T-helper 17 cell (primary cell): ENCODE results near the gene PSMG4. TPM values are rescaled to one million over a fixed set of nuclear protein-coding genes. Genes with fewer than 3 reads are reported as not detected.

Experiments
- ATAC-seq: fragments of 150-1000 bp; cut with Tn5 transposase; 2 replicates; pipeline ENCODE4 v1.10.0; 2021; ENCODE audit warnings: mild to moderate bottlenecking, moderate library complexity
- DNase-seq, 3 donors: peaks; one replicate each; pipeline versions ENCODE4 v3.0.0 to v3.0.0-alpha.2; 2020 to 2021
- H3K9me3 ChIP-seq: one replicate; pipeline ENCODE4 v1.7.0; 2013; ENCODE audit warnings: low read length, mild to moderate bottlenecking; ENCODE audit not compliant: control insufficient read depth, poor library complexity, severe bottlenecking
- H3K27ac Mint-ChIP-seq: one replicate; pipeline ENCODE4 v1.8.0; 2022; ENCODE audit warnings: mild to moderate bottlenecking, moderate library complexity, mixed read lengths
- H3K27me3 Mint-ChIP-seq: one replicate; pipeline ENCODE4 v1.8.0; 2022; ENCODE audit warnings: mixed read lengths
- H3K36me3 Mint-ChIP-seq: one replicate; pipeline ENCODE4 v1.8.0; 2022; ENCODE audit warnings: low read depth, mixed read lengths
- H3K4me1 Mint-ChIP-seq: one replicate; pipeline ENCODE4 v1.8.0; 2022; ENCODE audit warnings: mild to moderate bottlenecking, mixed read lengths
- H3K4me3 Mint-ChIP-seq: one replicate; pipeline ENCODE4 v1.8.0; 2022; ENCODE audit warnings: mild to moderate bottlenecking, moderate library complexity, mixed read lengths
- total RNA-seq, 4 donors: library from RNA in 2 of 4; stranded (reverse) in 2 of 4; gene quantifications; one replicate each; pipeline ENCODE4 v1.2.3 and lab custom pipeline; 2022 to 2026

The PSMG4 gene
- total RNA-seq, 2 donors from 2014 or later = 11.9 to 15.6 TPM

DNA sequence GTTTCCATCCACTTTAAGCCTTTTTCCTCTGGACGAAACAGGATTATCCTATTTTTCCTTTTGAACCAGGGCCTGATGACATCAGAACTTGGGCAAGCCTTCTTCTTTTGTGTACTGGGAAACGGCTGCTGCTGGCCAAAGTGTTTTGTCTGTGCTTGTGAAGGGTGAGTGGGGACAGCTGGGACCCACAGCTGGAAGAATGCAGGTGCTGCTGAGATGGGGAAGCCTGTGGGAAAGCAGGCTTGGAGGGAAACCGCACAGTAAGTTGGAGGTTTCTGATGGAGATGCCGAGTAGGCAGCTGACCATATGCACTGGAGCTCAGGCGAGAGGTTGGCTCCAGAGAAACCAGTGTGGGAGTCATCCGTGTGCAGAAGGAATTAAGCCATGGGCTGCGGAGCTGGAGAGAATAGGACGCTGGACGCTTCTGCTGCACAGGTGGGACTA is 8.5 kb upstream of the PSMG4 start:
- peaks cover 46% of the 10 kb centered on the region for H3K27me3 Mint-ChIP-seq
- H3K9me3 ChIP-seq = no peaks in the 10 kb centered on the region
- DNase-seq (no peak), ATAC-seq (no peak)
- H3K27ac Mint-ChIP-seq = no peak overlapping the region
- peaks cover 15% of the 10 kb centered on the region for H3K4me1 Mint-ChIP-seq
- no peak overlapping the region for H3K4me3 Mint-ChIP-seq
- H3K36me3 Mint-ChIP-seq = peaks cover 10% of the 10 kb centered on the region

DNA sequence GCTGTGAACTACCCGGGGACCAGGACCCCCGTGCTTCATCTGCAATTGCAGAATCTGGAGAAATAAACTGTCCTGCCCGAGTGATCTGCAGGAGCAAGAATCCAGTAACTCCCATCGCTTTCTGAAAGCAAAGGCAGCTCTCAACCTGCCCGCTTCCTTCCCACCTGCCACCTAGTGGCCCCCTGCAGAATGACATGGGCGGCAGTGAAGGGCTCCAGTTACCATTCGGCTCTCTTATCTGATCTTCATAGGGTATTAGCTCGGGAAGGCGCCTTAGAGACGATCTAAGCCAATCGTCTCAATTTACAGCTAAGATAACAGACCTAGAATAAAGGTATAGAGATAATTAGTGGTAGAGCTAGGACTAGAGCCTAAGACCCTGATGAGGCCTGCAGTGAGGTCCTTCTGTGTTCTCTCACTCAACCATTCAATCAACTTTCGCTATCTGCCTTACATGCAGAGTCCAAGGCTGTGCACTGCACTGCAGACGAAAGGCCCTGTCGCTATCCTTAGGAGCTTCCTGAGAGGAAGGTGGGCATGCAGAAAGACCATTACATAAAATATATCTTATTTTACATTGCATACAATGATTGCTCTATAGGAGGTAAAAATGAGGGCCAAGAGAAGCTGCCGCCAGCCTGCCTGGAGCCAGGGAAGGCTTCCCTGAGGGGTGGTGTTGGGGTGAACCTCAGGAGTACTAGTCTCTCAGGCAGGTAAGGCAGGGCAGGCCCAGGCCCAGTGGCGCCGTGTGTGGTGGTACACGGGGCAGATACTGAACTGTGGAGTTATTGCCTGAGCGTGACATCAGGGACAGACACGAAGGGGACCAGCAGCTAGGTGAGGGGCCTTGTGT is 7.1 kb upstream of the PSMG4 start:
- peak; percentile 96 for ATAC-seq
- Mint-ChIP-seq H3K27ac (peak overlapping the region; percentile 21), H3K4me1 (peaks cover 15% of the 10 kb centered on the region)

DNA sequence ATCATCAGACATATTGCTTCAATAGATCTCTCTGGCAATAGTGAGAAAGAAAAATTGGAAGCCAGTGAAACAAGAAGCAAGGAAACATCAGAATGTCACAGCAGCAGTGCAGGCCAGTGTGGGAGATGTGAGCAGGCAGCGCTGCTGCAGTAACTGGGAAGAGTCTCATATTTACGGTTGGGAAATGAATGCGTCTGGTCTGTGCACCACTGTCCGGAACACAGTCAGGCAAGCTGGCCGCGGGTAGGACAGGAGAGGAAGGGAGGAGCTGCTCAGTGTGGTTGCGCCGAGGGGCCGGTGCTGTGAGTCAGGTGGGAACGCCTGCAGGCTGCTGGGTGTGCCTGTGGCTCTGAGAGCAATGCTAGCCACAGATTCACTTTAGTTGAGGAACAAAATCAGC is 6.4 kb upstream of the PSMG4 start:
- ATAC-seq (no peak), DNase-seq (no peak)
- H3K27me3 Mint-ChIP-seq = peaks cover 36% of the 10 kb centered on the region
- peaks cover 15% of the 10 kb centered on the region for H3K4me1 Mint-ChIP-seq
- peak overlapping the region; percentile 19 for H3K4me3 Mint-ChIP-seq
- no peaks in the 10 kb centered on the region for H3K9me3 ChIP-seq
- peak overlapping the region; percentile 21 for H3K27ac Mint-ChIP-seq
- peaks cover 8% of the 10 kb centered on the region for H3K36me3 Mint-ChIP-seq

More for the DNA sequence above, 7.1 kb upstream of the PSMG4 start:
- Mint-ChIP-seq H3K27me3 (peaks cover 43% of the 10 kb centered on the region), H3K36me3 (peaks cover 8% of the 10 kb centered on the region), H3K4me3 (peak overlapping the region; percentile 58)
- H3K9me3 ChIP-seq = no peaks in the 10 kb centered on the region
- peak; percentile 66 to 75 (median 66) for DNase-seq

- no peaks in the 10 kb centered on the region for H3K9me3 ChIP-seq
- no peak overlapping the region for H3K4me3 Mint-ChIP-seq
- ATAC-seq (no peak), DNase-seq (no peak)
- peaks cover 8% of the 10 kb centered on the region for H3K36me3 Mint-ChIP-seq
- H3K27me3 Mint-ChIP-seq = peaks cover 30% of the 10 kb centered on the region
- H3K27ac Mint-ChIP-seq = no peak overlapping the region
- H3K4me1 Mint-ChIP-seq = peaks cover 15% of the 10 kb centered on the region
Measured at GRCh38 chr6:3252861-3253596, 5.7 kb upstream of the PSMG4 start.

DNA sequence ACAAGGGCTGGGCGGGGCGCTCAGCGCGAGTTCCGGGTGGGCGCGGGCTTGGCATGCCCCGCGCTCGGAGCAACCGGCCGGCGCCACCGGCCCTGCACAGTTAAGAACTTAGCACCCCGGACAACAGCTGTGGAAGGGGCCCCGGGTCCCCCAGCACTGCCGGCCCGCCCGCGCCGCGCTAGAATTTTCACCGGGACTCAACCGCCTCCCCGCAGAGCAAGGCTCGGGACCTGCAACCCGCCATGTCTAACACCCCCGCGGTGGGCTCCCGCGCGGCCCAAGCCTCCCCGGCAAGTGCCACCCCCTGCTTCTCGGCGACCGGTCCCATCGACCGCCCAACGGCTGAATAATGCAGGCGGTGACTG is 5.2 kb upstream of the PSMG4 start:
- no peak overlapping the region for H3K4me3 Mint-ChIP-seq
- DNase-seq (no peak), ATAC-seq (no peak)
- H3K36me3 Mint-ChIP-seq = peaks cover 8% of the 10 kb centered on the region
- no peaks in the 10 kb centered on the region for H3K9me3 ChIP-seq
- no peak overlapping the region for H3K27ac Mint-ChIP-seq
- peaks cover 24% of the 10 kb centered on the region for H3K27me3 Mint-ChIP-seq
- peaks cover 15% of the 10 kb centered on the region for H3K4me1 Mint-ChIP-seq

DNA sequence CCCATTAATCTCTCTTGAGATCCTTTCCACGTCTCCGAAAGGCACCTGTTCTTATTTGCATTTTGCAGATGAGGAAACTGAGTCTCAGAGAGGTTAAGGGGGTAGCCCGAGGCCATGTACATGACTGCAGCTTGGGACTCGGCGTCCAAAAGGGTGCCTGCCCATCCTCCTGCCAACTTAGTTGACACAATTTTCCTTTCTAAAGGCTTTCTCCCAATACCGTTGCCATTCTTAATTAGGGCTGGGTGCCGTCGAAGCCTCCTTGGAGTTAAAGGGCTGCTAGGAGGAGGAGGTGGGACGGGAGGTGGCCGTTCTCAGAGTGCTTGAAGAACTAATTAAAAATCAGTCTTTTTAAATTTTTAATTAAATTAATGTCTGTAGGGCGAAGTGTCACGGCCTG is 546 bp upstream of the PSMG4 start:
- peak overlapping the region; percentile 72 for H3K4me3 Mint-ChIP-seq
- DNase-seq (no peak), ATAC-seq (no peak)
- H3K9me3 ChIP-seq = no peaks in the 10 kb centered on the region
- H3K27me3 Mint-ChIP-seq = peaks cover 4% of the 10 kb centered on the region
- H3K4me1 Mint-ChIP-seq = peaks cover 23% of the 10 kb centered on the region
- no peak overlapping the region for H3K27ac Mint-ChIP-seq
- peaks cover 5% of the 10 kb centered on the region for H3K36me3 Mint-ChIP-seq

GRCh38 chr6:3259491-3259958 is 778 bp downstream of the PSMG4 start:
- Mint-ChIP-seq H3K4me3 (peak overlapping the region; percentile 100), H3K27me3 (peaks cover 4% of the 10 kb centered on the region), H3K4me1 (peaks cover 28% of the 10 kb centered on the region), H3K36me3 (peaks cover 5% of the 10 kb centered on the region), H3K27ac (peak overlapping the region; percentile 99)
- no peaks in the 10 kb centered on the region for H3K9me3 ChIP-seq
- peak in 1 of 3 donors; percentile 20 for DNase-seq
- peak; percentile 38 for ATAC-seq

DNA sequence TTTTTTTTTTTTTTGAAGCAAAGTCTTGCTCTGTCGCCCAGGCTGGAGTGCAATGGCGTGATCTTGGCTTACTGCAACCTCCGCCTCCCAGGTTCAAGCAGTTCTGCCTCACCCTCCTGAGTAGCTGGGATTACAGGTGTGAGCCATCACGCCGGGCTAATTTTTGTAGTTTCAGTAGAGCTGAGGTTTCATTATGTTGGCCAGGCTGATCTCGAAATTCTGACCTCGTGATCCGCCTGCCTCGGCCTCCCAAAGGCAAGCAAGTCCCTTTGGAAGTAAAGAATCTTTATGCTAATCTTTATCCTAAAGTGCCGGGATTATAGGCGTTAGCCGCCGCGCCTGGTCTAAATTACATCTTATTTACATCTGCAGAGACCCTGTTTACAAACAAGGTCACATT is 1.5 kb downstream of the PSMG4 start:
- Mint-ChIP-seq H3K4me3 (peak overlapping the region; percentile 100), H3K36me3 (peaks cover 5% of the 10 kb centered on the region), H3K27ac (peak overlapping the region; percentile 99), H3K4me1 (peaks cover 31% of the 10 kb centered on the region), H3K27me3 (peaks cover 4% of the 10 kb centered on the region)
- ATAC-seq (no peak), DNase-seq (no peak)
- H3K9me3 ChIP-seq = no peaks in the 10 kb centered on the region

GRCh38 chr6:3260772-3261517 is 2.2 kb downstream of the PSMG4 start:
- DNase-seq = no peak
- peaks cover 31% of the 10 kb centered on the region for H3K4me1 Mint-ChIP-seq
- peaks cover 4% of the 10 kb centered on the region for H3K27me3 Mint-ChIP-seq
- H3K36me3 Mint-ChIP-seq = peaks cover 5% of the 10 kb centered on the region
- H3K9me3 ChIP-seq = no peaks in the 10 kb centered on the region
- no peak for ATAC-seq
- peak overlapping the region; percentile 100 for H3K4me3 Mint-ChIP-seq
- H3K27ac Mint-ChIP-seq = peak overlapping the region; percentile 99

- no peaks in the 10 kb centered on the region for H3K9me3 ChIP-seq
- Mint-ChIP-seq H3K4me3 (peak overlapping the region; percentile 100), H3K27me3 (peaks cover 2% of the 10 kb centered on the region), H3K27ac (peak overlapping the region; percentile 99), H3K36me3 (peaks cover 6% of the 10 kb centered on the region), H3K4me1 (peaks cover 34% of the 10 kb centered on the region)
- DNase-seq (no peak), ATAC-seq (no peak)
Measured at GRCh38 chr6:3261518-3261820, 2.7 kb downstream of the PSMG4 start.

GRCh38 chr6:3261921-3262320 is 3.2 kb downstream of the PSMG4 start:
- ATAC-seq (no peak), DNase-seq (no peak)
- no peaks in the 10 kb centered on the region for H3K9me3 ChIP-seq
- Mint-ChIP-seq H3K4me1 (peaks cover 35% of the 10 kb centered on the region), H3K4me3 (peak overlapping the region; percentile 15), H3K36me3 (peaks cover 6% of the 10 kb centered on the region), H3K27ac (peak overlapping the region; percentile 99), H3K27me3 (no peaks in the 10 kb centered on the region)

DNA sequence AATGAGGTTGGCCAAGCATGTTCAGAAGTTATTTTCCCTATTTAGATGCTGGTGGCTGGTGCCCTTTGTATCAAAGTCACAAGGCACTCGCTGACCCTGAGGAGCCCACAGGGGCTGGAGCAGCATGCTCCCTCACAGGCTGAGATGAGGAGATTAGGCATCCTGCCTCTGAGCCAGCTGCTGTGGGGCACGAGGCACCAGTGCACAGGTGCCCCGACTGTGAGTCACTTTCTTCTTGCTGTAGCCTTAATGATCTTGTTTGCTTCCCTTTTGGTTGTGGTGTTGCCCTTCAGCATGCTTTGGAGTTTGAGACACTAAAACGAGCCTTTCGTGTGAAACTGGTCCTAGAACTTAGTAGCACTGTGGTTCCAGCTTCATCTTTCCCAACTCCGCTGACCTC is 4.3 kb downstream of the PSMG4 start:
- H3K27ac Mint-ChIP-seq = peak overlapping the region; percentile 62
- no peaks in the 10 kb centered on the region for H3K9me3 ChIP-seq
- peak overlapping the region; percentile 53 for H3K4me3 Mint-ChIP-seq
- H3K36me3 Mint-ChIP-seq = peaks cover 6% of the 10 kb centered on the region
- no peak for DNase-seq
- H3K27me3 Mint-ChIP-seq = no peaks in the 10 kb centered on the region
- ATAC-seq = no peak
- H3K4me1 Mint-ChIP-seq = peaks cover 39% of the 10 kb centered on the region

- H3K9me3 ChIP-seq = no peaks in the 10 kb centered on the region
- Mint-ChIP-seq H3K27me3 (no peaks in the 10 kb centered on the region), H3K4me3 (no peak overlapping the region), H3K36me3 (peaks cover 6% of the 10 kb centered on the region), H3K27ac (no peak overlapping the region), H3K4me1 (peaks cover 48% of the 10 kb centered on the region)
- ATAC-seq = no peak
- no peak for DNase-seq
Measured at GRCh38 chr6:3264356-3264755, 5.6 kb downstream of the PSMG4 start.
